GM18909 (cell line): ENCODE data around the gene PSTK.

ENCODE experiments used
- ATAC-seq: cut with Tn5 transposase; IDR thresholded peaks from one replicate; pipeline ENCODE4 v1.9.1; 2021; ENCODE audit warnings: mild to moderate bottlenecking; ENCODE audit not compliant: unreplicated experiment, poor library complexity

Gene PSTK, protein sequence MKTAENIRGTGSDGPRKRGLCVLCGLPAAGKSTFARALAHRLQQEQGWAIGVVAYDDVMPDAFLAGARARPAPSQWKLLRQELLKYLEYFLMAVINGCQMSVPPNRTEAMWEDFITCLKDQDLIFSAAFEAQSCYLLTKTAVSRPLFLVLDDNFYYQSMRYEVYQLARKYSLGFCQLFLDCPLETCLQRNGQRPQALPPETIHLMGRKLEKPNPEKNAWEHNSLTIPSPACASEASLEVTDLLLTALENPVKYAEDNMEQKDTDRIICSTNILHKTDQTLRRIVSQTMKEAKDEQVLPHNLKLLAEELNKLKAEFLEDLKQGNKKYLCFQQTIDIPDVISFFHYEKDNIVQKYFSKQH

DNA sequence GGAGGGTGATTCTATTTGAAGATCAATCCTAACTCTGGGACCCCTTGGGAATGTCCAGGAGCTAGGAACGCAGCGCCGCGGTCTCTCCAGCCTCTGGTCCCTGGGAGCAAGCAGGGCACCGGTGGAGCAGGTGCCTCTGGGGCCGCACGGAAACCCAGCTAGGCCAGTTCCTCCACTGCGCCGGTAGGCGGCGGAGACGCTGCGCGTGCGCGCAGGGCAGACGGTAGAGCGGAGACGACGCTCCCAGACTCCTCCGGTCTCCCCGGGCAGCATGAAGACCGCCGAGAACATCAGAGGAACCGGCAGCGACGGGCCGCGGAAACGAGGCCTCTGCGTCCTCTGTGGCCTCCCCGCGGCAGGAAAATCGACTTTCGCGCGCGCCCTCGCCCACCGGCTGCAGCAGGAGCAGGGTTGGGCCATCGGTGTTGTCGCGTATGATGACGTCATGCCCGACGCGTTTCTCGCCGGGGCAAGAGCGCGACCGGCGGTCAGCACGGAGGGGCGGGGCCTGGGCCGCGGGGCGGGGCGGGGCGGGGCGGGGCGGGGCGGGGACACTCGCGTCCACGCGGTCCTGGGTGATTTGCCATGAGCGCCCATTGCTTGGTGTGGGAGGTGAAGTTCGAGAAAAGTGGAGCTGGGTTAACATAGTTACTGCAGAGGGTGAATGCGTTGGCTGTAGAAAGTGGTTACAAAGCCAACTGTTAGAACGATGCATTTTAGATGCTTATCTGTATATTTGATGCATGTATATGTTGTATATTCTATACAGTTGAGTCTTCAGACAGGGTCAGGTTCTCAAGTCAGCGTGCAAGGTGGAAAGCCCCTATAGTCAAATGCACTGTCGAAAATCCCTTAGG is at the start of gene PSTK:
PSTK (plus strand) TSS at position 193 of the 857 bp plus-strand sequence; CDS start at position 272, 79 bp downstream.
- ATAC-seq: peak; percentile 96

DNA sequence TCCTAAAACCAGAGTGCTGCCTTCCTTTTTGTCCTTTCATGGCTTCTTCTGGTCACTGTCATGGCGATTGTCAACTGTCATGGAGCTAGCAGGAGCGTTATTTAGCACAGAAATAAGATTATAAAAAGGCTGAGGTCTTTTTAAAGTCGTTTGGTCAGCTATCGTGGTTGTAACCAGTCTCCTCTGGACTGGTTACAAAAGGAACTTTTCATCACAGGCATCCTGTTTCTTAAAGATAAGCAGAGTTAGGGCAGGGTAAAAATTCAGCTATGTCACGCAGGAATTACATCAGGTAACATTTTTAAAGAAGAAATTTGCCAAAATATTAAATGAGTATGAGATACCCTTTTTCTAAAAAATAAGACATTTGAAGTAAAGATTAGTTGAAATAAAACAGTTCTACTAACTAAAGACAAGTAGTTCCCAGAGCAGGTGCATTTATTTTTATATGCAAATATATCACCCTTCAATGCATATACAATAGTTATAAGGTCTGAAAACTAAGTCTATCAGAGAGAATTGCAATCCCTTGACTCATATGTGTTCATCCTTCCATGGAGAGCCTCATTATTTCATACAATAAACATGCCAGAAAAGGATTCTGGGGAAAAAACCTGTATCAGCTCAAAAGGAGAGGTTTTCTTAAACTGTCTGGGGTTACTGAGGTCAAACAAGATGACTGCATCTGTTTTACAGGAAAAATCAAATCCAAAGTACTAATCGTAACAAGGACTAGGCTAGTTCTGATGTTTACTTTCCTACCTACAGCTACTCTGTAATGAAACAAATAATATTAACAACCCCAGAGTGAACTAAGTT is 48.9 kb upstream of the PSTK start:
- ATAC-seq: no peak

DNA sequence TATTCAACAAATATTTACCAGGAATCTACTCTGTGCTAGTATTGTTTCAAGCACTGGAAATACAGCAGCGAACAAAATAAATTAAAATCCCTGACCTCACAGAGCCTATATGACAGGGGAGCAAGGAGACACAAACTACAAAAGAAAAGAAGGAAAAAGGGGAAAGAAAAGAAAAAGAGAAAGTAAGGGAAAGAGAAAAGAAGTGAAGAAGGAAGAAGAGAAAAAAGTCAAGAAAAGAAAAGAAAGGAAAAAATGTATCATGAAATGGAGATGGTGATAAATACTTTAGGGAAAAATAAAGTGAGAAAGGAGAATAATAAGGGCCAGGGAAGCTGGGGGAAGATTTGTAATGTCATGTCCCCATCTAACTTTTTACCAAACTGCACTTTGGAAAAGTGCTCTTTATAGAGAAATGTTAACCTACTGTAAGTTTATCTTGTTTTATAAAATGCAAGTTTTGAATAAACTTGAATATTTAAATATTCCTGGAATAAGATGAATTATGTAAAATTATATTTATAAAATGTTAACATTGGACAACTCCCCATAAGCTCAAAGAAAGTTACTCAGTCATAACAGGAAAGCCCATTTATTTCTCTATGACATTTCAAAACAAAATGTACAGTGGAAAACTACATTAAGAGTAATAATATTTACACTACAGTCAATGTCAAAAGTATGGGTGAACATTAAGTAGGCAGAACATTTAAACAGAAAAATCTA is 40.9 kb upstream of the PSTK start:
- no peak for ATAC-seq

DNA sequence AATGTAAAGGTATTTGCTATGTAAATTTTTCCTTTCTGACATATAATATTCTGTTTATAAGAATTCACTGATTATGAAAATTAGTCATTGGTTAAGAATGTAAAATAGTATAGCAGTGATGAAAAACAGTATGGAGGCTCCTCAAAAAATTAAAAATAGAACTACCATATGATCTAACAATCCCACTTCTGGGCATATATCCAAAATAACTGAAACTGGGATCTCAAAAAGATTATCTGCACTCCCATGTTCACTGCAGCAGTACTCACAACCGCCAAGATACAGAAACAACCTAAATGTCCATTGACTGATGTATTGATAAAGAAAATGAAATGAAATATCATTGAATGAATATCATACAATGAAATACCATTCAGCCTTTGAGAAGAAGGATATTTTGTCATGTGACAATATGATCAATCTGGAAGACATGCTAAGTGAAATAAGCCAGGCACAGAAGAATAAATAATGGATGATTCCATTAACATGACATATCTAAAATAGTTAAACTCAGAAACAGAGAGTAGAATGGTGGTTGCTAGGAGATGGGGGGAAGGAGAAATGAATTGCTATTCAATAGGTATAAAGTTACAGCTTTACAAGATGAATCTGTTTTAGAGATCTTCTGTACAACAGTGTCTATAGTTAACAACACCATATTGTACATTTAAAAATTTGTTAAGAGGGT is 40.2 kb upstream of the PSTK start:
- no peak for ATAC-seq

DNA sequence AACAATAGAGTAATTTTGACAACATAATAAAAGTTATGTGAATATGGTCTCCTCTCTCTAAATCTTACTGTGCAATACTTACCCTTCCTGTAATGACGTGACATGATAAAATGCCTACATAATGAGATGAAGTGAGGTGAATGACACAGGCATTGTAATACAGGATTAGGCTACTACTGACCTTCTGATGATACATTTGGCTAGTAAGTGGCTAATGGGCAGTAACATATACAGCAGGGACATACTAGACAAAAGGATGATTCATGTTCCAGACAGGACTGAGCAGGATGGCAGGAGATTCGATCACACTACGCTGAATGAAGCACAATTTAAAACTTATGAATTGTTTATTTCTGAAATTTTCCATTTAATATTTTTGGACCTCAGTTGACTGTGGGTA is 30.9 kb upstream of the PSTK start:
- no peak for ATAC-seq

DNA sequence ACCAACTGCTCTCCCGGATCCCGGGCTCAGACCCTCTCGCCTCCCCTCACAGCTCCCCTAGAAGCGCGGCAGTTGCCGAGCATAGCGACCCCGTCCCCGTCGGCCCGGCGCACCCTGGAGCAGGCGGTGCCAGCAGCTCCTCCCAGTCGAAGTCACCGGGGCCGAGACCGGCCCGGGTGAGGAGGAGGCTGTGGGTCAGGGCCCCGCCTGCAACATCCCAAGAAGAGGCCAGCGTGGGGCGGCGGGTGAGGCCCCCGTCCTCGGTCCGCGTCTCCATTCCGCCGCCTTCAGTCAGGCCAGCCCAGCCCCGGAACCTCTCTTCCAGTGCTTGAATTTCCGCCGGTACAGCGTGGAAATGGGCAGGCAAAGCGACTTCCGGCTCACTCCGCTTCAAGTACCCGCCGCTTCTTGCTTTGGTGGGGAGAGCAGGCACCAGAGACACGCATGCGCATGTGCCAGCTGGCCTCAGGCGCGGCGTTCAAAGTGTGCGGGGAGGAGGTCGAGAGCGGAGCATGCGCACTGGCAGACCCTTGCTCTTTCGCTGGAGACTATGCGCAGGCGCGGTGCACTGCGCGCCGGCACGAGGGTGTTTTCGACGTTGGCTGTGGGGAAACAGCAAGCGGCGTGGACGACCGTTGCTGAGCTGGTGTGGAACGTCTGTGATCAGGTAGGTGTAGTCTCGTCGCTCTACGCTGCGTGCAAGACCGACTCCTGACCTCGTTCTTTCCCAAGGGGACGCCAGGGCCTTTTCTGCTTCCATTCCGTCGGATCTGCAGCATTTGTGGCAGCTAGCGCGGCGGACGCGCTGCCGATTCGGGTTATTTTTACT is 26.1 kb upstream of the PSTK start, which contains the start of gene C10orf88:
C10orf88 (minus strand) TSS at position 326 of the 829 bp plus-strand sequence; CDS start at position 277, 49 bp downstream.
- peak; percentile 97 for ATAC-seq

DNA sequence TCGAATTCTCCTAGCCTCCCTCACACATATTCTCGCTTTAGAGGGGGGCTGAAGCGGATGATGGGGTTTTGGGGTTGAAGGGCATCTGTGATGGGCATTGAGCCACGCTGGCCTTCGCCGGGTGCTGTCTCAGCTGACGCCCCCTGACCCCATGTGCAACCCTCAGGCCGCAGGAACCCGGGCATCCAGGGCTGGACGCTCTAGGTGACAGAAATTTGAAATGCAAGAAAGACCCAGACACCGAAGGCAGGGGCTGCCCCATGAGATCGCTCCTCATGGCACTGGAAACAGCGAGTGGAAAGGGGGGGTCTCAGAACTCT is 25.5 kb upstream of the PSTK start:
- no peak for ATAC-seq

DNA sequence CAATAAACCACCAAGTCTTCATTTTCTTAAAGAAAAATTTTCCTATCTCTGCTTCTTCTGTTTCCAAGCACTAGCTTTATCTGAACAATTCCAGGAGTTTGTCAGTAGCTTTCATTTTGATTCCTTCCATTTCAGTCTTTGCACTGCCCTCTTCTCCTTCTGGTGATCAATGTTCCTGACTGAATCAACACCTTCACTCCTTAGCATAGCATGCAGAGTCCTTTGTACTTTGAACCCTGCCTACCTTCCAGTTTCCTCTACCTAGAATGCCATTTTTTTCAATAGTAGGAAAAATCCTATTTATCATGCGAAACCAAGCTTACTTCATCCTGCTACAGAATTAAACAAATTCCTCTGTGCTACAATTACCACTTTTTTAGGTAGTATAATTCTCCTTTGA is 24.3 kb upstream of the PSTK start:
- ATAC-seq: no peak

DNA sequence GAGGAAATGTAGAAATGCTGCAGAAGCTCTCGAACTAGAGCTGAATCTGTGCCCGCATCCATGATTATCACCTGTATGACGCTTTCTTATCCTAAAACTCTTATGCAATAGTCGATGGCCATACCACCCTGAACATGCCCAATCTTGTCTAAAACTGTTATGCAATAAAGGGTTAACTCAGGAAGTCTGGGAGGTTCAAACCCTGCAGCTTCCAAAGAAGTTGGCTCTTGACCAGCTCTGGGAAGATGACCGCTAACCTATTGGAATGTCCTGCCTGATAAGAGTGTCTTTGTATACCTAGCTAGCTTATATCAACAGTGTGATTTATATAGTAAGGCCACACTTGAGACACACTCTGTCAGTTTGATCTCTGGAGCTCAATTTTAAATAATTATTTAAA is 22.7 kb upstream of the PSTK start:
- no peak for ATAC-seq

DNA sequence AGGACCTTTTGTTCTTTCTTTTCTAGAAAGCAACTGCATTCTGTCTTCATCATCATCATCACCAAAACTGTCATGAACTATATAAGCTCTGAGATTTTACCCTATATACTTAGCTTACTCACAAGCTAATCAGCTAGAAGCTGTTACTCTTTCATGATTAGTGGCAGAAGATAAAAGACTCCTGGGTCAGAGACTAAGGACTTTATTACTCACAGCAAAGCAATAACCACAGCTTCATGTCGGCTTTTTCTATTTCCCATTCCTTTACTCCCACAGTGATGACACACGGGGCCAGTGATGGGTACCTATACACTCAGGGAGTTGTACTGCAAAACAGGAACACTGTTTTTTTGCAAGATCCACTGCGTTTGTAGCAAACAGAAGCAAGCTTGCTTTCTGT is 17.8 kb upstream of the PSTK start:
- no peak for ATAC-seq

DNA sequence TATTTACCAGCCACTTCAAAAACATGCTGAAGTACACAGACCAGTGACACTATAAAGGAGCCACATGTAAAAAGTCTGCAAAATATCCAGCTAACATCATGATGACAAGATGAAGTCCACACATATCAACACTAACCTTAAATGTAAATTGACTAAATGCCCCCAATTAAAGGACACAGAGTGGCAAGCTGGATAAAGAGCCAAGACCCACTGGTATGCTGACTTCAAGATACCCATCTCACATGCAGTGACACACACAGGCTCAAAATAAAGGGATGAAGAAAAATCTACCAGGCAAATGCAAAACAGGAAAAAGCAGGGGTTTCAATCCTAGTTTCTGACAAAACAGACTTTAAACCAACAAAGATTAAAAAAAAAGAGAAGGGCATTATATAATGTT is 13.3 kb upstream of the PSTK start:
- no peak for ATAC-seq

DNA sequence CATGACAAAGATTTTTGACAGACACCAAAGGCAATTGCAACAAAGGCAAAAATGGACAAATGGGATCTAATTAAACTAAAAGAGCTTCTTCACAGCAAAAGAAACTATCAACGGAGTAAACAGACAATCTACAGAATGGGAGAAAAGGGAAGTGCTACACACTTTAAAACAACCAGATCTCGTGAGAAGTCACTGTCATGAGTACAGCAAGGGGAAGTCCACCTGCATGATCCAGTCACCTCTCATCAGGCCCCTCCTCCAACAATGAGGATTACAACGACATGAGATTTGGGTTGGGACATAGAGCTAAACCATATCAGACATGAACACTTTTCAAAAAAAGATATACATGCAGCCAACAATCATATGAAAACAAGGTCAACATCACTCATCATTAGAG is 11.5 kb upstream of the PSTK start:
- ATAC-seq: no peak

DNA sequence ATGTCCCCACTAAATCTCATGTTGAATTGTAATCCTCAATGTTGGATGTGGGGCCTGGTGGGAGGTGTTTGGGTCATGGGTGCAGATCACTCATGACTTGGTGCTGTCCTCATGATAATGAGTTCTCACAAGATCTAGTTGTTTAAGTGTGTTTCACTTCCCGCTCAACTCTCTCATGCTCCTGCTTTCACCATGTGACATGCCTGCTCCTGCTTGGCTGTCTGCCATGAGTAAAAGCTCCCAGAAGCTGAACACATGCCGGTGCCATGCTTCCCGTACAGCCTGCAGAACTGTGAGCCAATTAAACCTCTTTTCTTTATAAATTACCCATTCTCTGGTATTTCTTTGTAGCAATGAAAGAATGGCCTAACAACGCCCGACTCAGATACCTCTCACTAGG is 6.2 kb upstream of the PSTK start:
- ATAC-seq: no peak

DNA sequence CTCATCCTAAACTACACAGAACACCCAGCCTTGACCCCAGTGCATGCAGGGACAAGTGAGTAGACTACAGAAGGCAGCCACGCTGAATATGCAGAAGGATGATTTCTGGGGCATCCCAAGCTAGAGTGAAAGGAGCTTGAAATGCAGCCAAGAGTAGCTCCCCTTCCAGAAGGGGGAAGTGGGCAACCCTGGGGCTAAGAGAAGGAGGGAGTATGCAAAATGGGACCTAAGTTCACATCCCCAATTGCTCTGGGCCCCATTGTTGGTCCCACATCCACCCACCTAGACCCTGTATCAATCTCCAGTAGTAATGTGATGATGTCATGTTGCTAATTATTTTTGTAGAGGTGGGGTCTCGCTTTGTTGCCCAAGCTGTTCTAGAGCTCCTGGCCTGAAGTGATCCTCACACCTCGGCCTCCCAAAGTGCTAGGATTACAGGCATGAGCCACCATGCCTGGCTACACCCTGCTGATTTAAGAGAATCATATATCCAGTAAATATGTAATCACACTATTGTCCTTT is 5.6 kb upstream of the PSTK start:
- ATAC-seq: no peak

DNA sequence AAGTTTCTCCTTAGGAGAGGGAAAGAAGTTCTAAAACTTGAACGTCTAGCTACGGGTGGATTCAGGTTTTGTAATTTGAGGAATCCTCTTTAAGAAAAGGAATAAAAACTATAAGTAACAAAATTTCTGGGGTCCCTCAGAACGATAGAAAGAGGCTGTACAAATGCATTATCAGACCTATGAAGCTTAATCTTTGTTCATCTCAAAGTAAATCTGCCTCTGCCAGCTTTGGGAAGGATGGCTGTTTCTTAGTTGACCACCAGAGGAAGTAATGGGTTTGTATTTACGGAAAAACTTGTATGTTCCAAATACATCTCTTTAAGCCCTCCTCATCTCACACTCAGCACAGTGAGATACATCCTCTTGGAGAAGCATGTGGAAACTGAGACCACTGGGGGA is 864 bp downstream of the PSTK start:
- ATAC-seq: no peak

DNA sequence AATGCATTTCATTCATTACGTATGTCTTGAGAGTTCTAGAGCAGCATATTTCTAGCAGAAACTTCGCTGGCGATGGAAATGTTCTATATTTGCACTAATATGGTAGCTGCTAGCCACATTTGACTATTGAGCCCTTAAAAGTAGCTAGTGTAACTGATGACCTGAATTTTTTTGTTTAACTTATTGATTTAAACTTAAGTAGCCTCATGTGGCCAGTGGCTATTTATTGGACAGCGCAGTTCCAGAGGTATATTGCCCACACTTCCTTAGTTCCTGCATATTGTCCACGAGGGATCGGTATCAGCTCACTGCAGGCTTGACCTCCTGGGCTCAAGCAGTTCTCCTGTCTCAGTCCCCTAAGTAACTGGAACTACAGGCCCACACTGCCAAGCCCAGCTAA is 3.7 kb downstream of the PSTK start:
- ATAC-seq: no peak

DNA sequence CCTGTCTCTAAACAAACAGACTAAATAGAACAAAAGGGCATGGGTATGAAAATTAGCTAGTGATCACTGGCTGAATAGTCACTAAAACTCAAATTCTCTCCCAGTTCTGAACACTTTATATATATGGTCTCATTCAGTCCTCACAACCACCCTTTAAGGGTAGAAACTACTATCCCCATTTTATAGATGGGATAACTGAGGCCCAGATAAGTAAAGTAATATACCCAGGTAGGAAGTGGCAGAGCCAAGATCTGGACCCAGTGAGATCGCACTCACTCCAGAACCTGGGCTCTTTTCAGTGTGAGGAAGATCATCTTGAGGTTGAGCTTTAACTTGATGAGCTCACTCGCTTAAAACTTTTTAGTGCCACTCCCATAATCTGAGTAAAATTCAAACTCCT is 4.5 kb downstream of the PSTK start:
- no peak for ATAC-seq

DNA sequence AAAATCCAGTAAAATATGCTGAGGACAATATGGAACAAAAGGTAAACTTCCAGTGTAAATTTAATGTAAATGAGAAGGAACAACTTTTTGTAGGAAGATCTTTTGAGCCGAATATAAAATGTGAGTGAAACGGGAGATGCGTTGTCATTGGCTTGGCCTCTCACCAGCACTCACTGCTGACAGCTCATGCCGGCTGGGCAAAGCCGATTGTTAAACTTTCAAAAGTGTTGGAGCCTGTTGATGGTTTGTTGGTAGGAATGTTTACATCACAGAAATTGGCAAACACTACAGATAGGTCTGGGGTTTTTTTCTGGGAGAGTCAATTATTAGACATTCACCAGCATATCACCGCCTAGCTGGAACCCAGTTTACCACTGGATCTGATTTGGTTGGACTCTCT is 6.1 kb downstream of the PSTK start:
- ATAC-seq: no peak

DNA sequence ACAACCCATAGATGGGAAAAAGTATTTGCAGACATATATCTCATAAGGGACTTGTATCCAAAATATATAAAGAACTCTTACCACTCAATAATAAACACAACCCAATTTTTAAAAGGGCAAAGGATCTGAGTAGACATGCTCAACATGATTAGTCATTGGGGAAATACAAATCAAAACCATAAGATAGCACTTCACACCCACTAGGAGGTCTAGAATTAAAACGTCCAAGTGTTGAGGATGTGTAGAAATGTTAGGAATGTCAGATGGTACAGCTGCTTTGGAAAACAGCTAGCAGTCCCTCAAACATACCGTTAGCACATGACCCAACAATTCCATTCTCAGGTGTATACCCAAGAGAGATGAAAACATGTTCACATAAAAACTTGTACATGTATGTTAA is 8.3 kb downstream of the PSTK start:
- ATAC-seq: no peak
